Activated naive CD8-positive, alpha-beta T cell (primary cell): ENCODE measurements around the gene DOCK1.

Experiments used
- H3K27ac Mint-ChIP-seq: one replicate; pipeline ENCODE4 v1.8.0; 2021; ENCODE audit warnings: mixed read lengths
- H3K27me3 Mint-ChIP-seq: one replicate; pipeline ENCODE4 v1.8.0; 2021; ENCODE audit warnings: mixed read lengths
- H3K36me3 Mint-ChIP-seq: one replicate; pipeline ENCODE4 v1.8.0; 2021; ENCODE audit warnings: mixed read lengths
- H3K4me1 Mint-ChIP-seq: one replicate; pipeline ENCODE4 v1.8.0; 2021; ENCODE audit warnings: low read depth, mixed read lengths
- H3K4me3 Mint-ChIP-seq: one replicate; pipeline ENCODE4 v1.8.0; 2021; ENCODE audit warnings: mild to moderate bottlenecking, mixed read lengths
- H3K9me3 Mint-ChIP-seq: one replicate; pipeline ENCODE4 v1.8.0; 2021; ENCODE audit warnings: low read depth, mixed read lengths

Gene DOCK1

GRCh38 chr10:127094984-127095383 lies 189.8 kb downstream of the DOCK1 start:
- Mint-ChIP-seq H3K4me1 (no peaks in the 10 kb centered on the region), H3K4me3 (no peak overlapping the region), H3K36me3 (no peaks in the 10 kb centered on the region), H3K27ac (no peak overlapping the region), H3K9me3 (peaks cover 6% of the 10 kb centered on the region), H3K27me3 (no peaks in the 10 kb centered on the region)

DNA sequence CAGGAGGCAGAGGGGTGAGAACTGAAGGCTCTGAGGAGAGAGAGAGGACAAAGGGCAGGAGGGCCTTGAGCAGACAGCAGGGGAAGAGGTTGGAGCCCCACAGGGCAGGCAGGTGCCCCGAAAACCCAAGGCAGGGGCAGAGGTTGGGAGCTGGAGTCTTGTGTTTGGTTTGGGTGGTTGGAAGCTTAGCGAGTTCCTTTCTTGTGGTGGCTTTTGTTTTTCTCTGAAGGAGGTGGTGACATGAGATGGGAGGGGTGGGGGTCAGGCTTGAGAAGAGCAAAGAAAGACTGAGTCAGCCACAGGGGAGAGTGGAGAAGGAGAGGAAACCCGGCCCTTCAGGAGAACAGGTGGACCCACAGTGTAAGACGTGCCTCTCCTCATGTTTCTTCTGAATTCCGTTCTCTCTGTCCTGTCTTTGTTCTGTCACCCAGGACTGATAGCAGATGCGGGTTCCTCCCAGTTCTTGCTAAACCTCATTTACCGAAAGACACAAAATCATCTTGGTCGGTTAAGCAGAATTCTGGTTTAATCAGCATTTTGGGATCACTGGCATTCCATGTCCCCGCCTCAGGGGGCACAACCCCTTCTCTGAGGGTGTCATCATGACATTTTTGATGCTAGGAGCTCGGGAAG lies 195.9 kb downstream of the DOCK1 start:
- Mint-ChIP-seq H3K4me1 (no peaks in the 10 kb centered on the region), H3K36me3 (no peaks in the 10 kb centered on the region), H3K27ac (no peak overlapping the region), H3K27me3 (no peaks in the 10 kb centered on the region), H3K4me3 (no peak overlapping the region), H3K9me3 (peaks cover 3% of the 10 kb centered on the region)

- Mint-ChIP-seq H3K9me3 (peaks cover 3% of the 10 kb centered on the region), H3K27me3 (no peaks in the 10 kb centered on the region), H3K36me3 (no peaks in the 10 kb centered on the region), H3K27ac (no peak overlapping the region), H3K4me3 (no peak overlapping the region), H3K4me1 (no peaks in the 10 kb centered on the region)
These were observed 196.9 kb downstream of the DOCK1 start for GRCh38 chr10:127102176-127102575.

DNA sequence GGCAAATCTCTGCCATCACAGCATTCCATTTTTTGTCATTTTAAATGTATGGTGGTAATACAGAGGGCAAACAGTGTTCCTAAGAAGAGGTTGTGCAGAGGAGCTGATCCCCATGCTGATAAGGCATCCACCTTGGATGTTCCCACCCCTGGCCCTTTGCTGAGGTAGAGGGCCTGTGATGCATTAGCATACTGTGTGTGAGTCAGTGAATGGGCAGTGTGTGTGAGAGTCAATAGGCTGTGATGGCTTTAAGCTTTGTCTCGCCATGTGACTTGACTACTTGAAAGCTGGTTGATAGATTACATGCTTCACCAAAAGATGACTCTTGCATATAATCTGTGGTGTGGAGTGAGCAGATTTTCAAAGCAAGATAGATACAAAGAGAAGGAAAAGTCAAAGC lies 209.9 kb downstream of the DOCK1 start:
- H3K27me3 Mint-ChIP-seq, result peaks cover 5% of the 10 kb centered on the region
- H3K4me1 Mint-ChIP-seq, result peaks cover 2% of the 10 kb centered on the region
- H3K27ac Mint-ChIP-seq, result no peak overlapping the region
- H3K9me3 Mint-ChIP-seq, result no peaks in the 10 kb centered on the region
- H3K4me3 Mint-ChIP-seq, result no peak overlapping the region
- H3K36me3 Mint-ChIP-seq, result no peaks in the 10 kb centered on the region

GRCh38 chr10:127117125-127117524 lies 211.9 kb downstream of the DOCK1 start:
- Mint-ChIP-seq H3K4me3 (no peak overlapping the region), H3K27me3 (peaks cover 5% of the 10 kb centered on the region), H3K36me3 (no peaks in the 10 kb centered on the region), H3K9me3 (no peaks in the 10 kb centered on the region), H3K27ac (no peak overlapping the region), H3K4me1 (peaks cover 2% of the 10 kb centered on the region)

- Mint-ChIP-seq H3K4me1 (peaks cover 2% of the 10 kb centered on the region), H3K9me3 (no peaks in the 10 kb centered on the region), H3K27me3 (peaks cover 5% of the 10 kb centered on the region), H3K27ac (no peak overlapping the region), H3K36me3 (no peaks in the 10 kb centered on the region), H3K4me3 (no peak overlapping the region)
These were observed 212.8 kb downstream of the DOCK1 start for GRCh38 chr10:127118034-127118433.

DNA sequence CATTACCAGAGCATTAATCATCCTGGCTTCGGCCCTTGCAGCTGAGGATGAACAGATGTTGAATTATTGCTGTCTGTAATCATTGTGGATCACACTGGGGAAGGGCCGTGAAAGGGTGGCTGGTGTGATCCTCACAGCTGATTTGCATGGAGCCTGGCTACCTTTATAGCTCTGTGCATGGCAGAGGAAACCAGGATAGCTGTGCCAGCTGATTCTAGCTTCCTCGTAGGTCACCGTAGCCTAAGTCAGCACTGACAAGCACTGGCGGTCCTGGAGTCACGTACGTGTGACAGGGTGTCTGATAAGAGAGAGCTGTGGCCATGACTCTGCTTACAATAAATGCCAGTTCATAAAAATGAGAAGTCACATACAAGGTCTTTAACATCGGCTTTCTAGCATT lies 214.7 kb downstream of the DOCK1 start:
- Mint-ChIP-seq H3K4me1 (peaks cover 2% of the 10 kb centered on the region), H3K4me3 (no peak overlapping the region), H3K27me3 (peaks cover 2% of the 10 kb centered on the region), H3K9me3 (no peaks in the 10 kb centered on the region), H3K36me3 (no peaks in the 10 kb centered on the region), H3K27ac (no peak overlapping the region)

- Mint-ChIP-seq H3K27me3 (peaks cover 2% of the 10 kb centered on the region), H3K4me1 (peaks cover 2% of the 10 kb centered on the region), H3K4me3 (no peak overlapping the region), H3K27ac (no peak overlapping the region), H3K9me3 (no peaks in the 10 kb centered on the region), H3K36me3 (no peaks in the 10 kb centered on the region)
These were observed 217.6 kb downstream of the DOCK1 start for GRCh38 chr10:127122831-127123230.

GRCh38 chr10:127123626-127124025 lies 218.4 kb downstream of the DOCK1 start:
- Mint-ChIP-seq H3K9me3 (no peaks in the 10 kb centered on the region), H3K36me3 (no peaks in the 10 kb centered on the region), H3K27ac (no peak overlapping the region), H3K4me3 (no peak overlapping the region), H3K4me1 (peaks cover under 1% of the 10 kb centered on the region), H3K27me3 (no peaks in the 10 kb centered on the region)

DNA sequence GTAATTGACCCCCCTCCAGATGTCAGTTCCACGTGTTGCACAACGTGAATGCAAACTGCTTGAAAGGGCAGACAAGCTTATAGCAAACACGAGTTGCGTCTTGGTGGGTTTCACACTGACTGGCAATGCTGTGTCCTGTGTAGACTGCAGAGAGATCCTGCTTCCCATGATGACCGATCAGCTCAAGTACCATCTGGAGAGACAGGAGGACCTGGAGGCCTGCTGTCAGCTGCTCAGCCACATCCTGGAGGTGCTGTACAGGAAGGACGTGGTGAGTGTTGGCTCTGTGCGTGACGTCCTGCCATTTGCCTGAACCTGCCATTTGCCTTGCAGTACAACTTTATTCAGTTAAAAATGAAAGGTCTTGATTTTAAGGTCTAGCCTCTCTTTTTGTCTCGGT lies 220.1 kb downstream of the DOCK1 start:
- Mint-ChIP-seq H3K4me1 (no peaks in the 10 kb centered on the region), H3K4me3 (no peak overlapping the region), H3K9me3 (no peaks in the 10 kb centered on the region), H3K27ac (no peak overlapping the region), H3K36me3 (no peaks in the 10 kb centered on the region), H3K27me3 (no peaks in the 10 kb centered on the region)

GRCh38 chr10:127127822-127128221 lies 222.6 kb downstream of the DOCK1 start:
- Mint-ChIP-seq H3K4me3 (no peak overlapping the region), H3K36me3 (no peaks in the 10 kb centered on the region)

DNA sequence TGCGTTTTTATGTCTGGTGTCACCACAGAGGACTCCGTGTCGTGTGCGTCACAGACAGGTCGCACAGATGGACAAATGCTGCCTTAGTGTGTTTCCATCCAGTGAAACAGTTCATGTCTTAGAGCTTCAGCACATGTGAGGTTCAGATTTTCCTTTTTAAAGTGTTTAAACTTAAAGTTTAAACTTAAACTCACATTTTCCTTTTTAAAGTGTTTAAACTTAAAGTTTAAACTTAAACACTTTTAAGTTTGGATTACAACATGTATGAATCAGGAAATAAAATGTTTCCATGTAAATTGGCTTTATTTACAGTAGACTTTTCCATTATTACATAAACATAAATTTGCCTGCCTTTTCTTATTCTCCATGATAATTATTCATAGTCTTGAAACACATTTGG lies 223.9 kb downstream of the DOCK1 start:
- H3K27ac Mint-ChIP-seq, result no peak overlapping the region
- H3K4me1 Mint-ChIP-seq, result no peaks in the 10 kb centered on the region
- no peaks in the 10 kb centered on the region for H3K27me3 Mint-ChIP-seq
- no peaks in the 10 kb centered on the region for H3K36me3 Mint-ChIP-seq
- H3K4me3 Mint-ChIP-seq, result no peak overlapping the region
- no peaks in the 10 kb centered on the region for H3K9me3 Mint-ChIP-seq

More at GRCh38 chr10:127127822-127128221, 222.6 kb downstream of the DOCK1 start:
- Mint-ChIP-seq H3K9me3 (no peaks in the 10 kb centered on the region), H3K27me3 (no peaks in the 10 kb centered on the region), H3K4me1 (no peaks in the 10 kb centered on the region), H3K27ac (no peak overlapping the region)

GRCh38 chr10:127132451-127132850 lies 227.2 kb downstream of the DOCK1 start:
- Mint-ChIP-seq H3K27ac (no peak overlapping the region), H3K27me3 (no peaks in the 10 kb centered on the region), H3K4me1 (no peaks in the 10 kb centered on the region), H3K36me3 (no peaks in the 10 kb centered on the region), H3K9me3 (no peaks in the 10 kb centered on the region), H3K4me3 (no peak overlapping the region)

DNA sequence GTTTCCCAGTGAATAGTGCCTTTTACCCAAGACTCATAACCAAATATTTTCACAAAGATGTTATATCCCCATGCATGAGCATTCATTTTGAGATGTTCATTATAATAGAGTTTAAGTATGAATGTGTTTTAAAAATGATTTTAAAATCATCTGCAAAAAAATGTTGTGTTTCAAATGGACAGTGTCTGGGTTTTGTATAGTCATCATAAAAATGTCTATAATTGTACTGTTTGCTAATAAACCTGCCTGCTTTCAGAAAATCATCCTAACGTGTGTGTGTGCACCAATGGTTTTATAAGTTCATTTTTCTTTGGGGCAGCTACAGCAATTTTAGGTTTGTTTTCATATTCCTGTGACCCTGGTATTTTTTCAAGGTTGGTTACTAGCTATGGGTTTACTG lies 228.0 kb downstream of the DOCK1 start:
- Mint-ChIP-seq H3K27ac (no peak overlapping the region), H3K4me3 (no peak overlapping the region), H3K9me3 (no peaks in the 10 kb centered on the region), H3K4me1 (no peaks in the 10 kb centered on the region), H3K36me3 (no peaks in the 10 kb centered on the region), H3K27me3 (no peaks in the 10 kb centered on the region)

- Mint-ChIP-seq H3K27me3 (no peaks in the 10 kb centered on the region), H3K27ac (no peak overlapping the region), H3K36me3 (no peaks in the 10 kb centered on the region), H3K4me1 (no peaks in the 10 kb centered on the region), H3K9me3 (no peaks in the 10 kb centered on the region), H3K4me3 (no peak overlapping the region)
These were observed 228.7 kb downstream of the DOCK1 start for GRCh38 chr10:127133672-127134500.
